ENCODE results near the gene WBP11. TPM values are rescaled to one million over a fixed set of nuclear protein-coding genes. Genes with fewer than 3 reads are reported as not detected.
A peak's percentile ranks its signal among the peaks of the same experiment; 100 is the strongest.

Gene WBP11
- polyA plus RNA-seq (ENCODE audit: insufficient read length in 3 of 3), result 100 to 1,000 TPM; 114 to 130 (median 120) TPM

GRCh38 chr12:14803011-14803829, at the start of gene WBP11, which contains the start of gene C12orf60:
Gene WBP11 (minus strand): TSS chr12:14803478. CDS start chr12:14801383, 2,095 bp downstream.
Gene C12orf60 (plus strand): TSS chr12:14803670. CDS start chr12:14822936, 19,266 bp downstream.
- DNase-seq (ENCODE audit: low read depth in 3 of 3, low spot score in 2 of 3), result peak; percentile 97 to 98 (median 97)

- no peak for DNase-seq (ENCODE audit: low read depth in 3 of 3, low spot score in 2 of 3)
Measured at GRCh38 chr12:14852880-14853279, 49.6 kb upstream of the WBP11 start.

GRCh38 chr12:14850929-14851663, 47.8 kb upstream of the WBP11 start:
- DNase-seq (ENCODE audit: low read depth in 3 of 3, low spot score in 2 of 3), result no peak

- no peak for DNase-seq (ENCODE audit: low read depth in 3 of 3, low spot score in 2 of 3)
Measured at GRCh38 chr12:14849661-14850060, 46.4 kb upstream of the WBP11 start.

GRCh38 chr12:14846876-14847580, 43.8 kb upstream of the WBP11 start:
- DNase-seq (ENCODE audit: low read depth in 3 of 3, low spot score in 2 of 3), result no peak

GRCh38 chr12:14846042-14846587, 42.8 kb upstream of the WBP11 start:
- no peak for DNase-seq (ENCODE audit: low read depth in 3 of 3, low spot score in 2 of 3)

GRCh38 chr12:14845350-14845750, 42.1 kb upstream of the WBP11 start:
- DNase-seq (ENCODE audit: low read depth in 3 of 3, low spot score in 2 of 3), result peak in 2 of 3 donors; percentile 56 to 59

GRCh38 chr12:14844401-14844800, 41.1 kb upstream of the WBP11 start:
- no peak for DNase-seq (ENCODE audit: low read depth in 3 of 3, low spot score in 2 of 3)

- no peak for DNase-seq (ENCODE audit: low read depth in 3 of 3, low spot score in 2 of 3)
Measured at GRCh38 chr12:14843425-14843887, 40.2 kb upstream of the WBP11 start, which contains the start of gene ART4. Gene ART4 (minus strand): TSS chr12:14843526. CDS start chr12:14843113, 413 bp downstream.

- no peak for DNase-seq (ENCODE audit: low read depth in 3 of 3, low spot score in 2 of 3)
Measured at GRCh38 chr12:14842315-14842714, 39.0 kb upstream of the WBP11 start.

GRCh38 chr12:14841761-14842160, 38.5 kb upstream of the WBP11 start:
- DNase-seq (ENCODE audit: low read depth in 3 of 3, low spot score in 2 of 3), result no peak

- DNase-seq (ENCODE audit: low read depth in 3 of 3, low spot score in 2 of 3), result no peak
Measured at GRCh38 chr12:14840616-14841015, 37.3 kb upstream of the WBP11 start.

GRCh38 chr12:14839262-14839661, 36.0 kb upstream of the WBP11 start:
- DNase-seq (ENCODE audit: low read depth in 3 of 3, low spot score in 2 of 3), result no peak

GRCh38 chr12:14836336-14837210, 33.3 kb upstream of the WBP11 start:
- DNase-seq (ENCODE audit: low read depth in 3 of 3, low spot score in 2 of 3), result no peak

GRCh38 chr12:14834509-14834908, 31.2 kb upstream of the WBP11 start:
- DNase-seq (ENCODE audit: low read depth in 3 of 3, low spot score in 2 of 3), result no peak

- DNase-seq (ENCODE audit: low read depth in 3 of 3, low spot score in 2 of 3), result no peak
Measured at GRCh38 chr12:14833952-14834351, 30.7 kb upstream of the WBP11 start.

- no peak for DNase-seq (ENCODE audit: low read depth in 3 of 3, low spot score in 2 of 3)
Measured at GRCh38 chr12:14833336-14833735, 30.1 kb upstream of the WBP11 start.

GRCh38 chr12:14828892-14829291, 25.6 kb upstream of the WBP11 start:
- no peak for DNase-seq (ENCODE audit: low read depth in 3 of 3, low spot score in 2 of 3)

- DNase-seq (ENCODE audit: low read depth in 3 of 3, low spot score in 2 of 3), result no peak
Measured at GRCh38 chr12:14827043-14827442, 23.8 kb upstream of the WBP11 start.

GRCh38 chr12:14826491-14826890, 23.2 kb upstream of the WBP11 start:
- no peak for DNase-seq (ENCODE audit: low read depth in 3 of 3, low spot score in 2 of 3)

Measured in right renal cortex interstitium (tissue), 3 donors.